Ascending aorta (tissue), 2 donors: ENCODE measurements around the gene ASRGL1. TPM values are rescaled to one million over a fixed set of nuclear protein-coding genes. Genes with fewer than 3 reads are reported as not detected.
A peak's percentile ranks its signal among the peaks of the same experiment; 100 is the strongest.

Experiments used
- DNase-seq, 2 donors: peaks; one replicate each; pipeline ENCODE4 v3.0.0-alpha.2; 2019; ENCODE audit warnings: low spot score in 2 of 2
- H3K27ac ChIP-seq, 2 donors: fragments of 200-600 bp; sonication (generic); one replicate each; pipeline ENCODE4 v1.5.1; 2016 to 2017; ENCODE audit warnings: mild to moderate bottlenecking in 1 of 2
- H3K27me3 ChIP-seq: fragments of 200-600 bp; sonication (generic); one replicate; pipeline ENCODE4 v1.5.1; 2017
- H3K36me3 ChIP-seq, 2 donors: fragments of 200-600 bp; sonication (generic); one replicate each; pipeline ENCODE4 v1.5.1; 2016
- H3K4me1 ChIP-seq, 2 donors: fragments of 200-600 bp; sonication (generic); one replicate each; pipeline ENCODE4 v1.5.1; 2016 to 2017; ENCODE audit warnings: mild to moderate bottlenecking in 1 of 2
- H3K4me3 ChIP-seq, 2 donors: fragments of 200-600 bp; sonication (generic); one replicate each; pipeline ENCODE4 v1.5.1; 2016 to 2017; ENCODE audit warnings: mild to moderate bottlenecking in 1 of 2
- H3K9me3 ChIP-seq, 2 donors: fragments of 200-600 bp; sonication (generic); one replicate each; pipeline ENCODE4 v1.5.1; 2016
- intact Hi-C: fragments of 100-400 bp; cut with DNase I; formaldehyde crosslinking; loops from one replicate; pipeline ENCODE4 v1.15.1; 2023
- total RNA-seq: library from RNA; depleted of rRNA; stranded (reverse); fragments of >200 nt; gene quantifications from one replicate; pipeline ENCODE4 v1.1.0, GENCODE V29; 2016
- TF ChIP-seq, protein P1 (sequence below), 3 experiments: fragments of 200-600 bp in 2 of 3; fragments of 450-650 bp in 1 of 3; sonication (generic) in 2 of 3; IDR thresholded peaks; one replicate each; pipeline ENCODE4 v1.5.1; 2016 to 2019; ENCODE audit warnings: antibody characterized with exemption in 3 of 3, mild to moderate bottlenecking in 1 of 3, moderate library complexity in 1 of 3

Gene ASRGL1
- total RNA-seq, 1 donor from 2014 or later: 69.8 TPM

- Histone ChIP-seq H3K4me1 (peaks cover 3 to 30% of the 10 kb centered on the region in 2 donors), H3K4me3 (no peak overlapping the region), H3K27ac (peak overlapping the region in 1 of 2 donors; percentile 18), H3K36me3 (no peaks in the 10 kb centered on the region), H3K27me3 (no peaks in the 10 kb centered on the region), H3K9me3 (no peaks in the 10 kb centered on the region)
- TF ChIP-seq, protein P1, sequence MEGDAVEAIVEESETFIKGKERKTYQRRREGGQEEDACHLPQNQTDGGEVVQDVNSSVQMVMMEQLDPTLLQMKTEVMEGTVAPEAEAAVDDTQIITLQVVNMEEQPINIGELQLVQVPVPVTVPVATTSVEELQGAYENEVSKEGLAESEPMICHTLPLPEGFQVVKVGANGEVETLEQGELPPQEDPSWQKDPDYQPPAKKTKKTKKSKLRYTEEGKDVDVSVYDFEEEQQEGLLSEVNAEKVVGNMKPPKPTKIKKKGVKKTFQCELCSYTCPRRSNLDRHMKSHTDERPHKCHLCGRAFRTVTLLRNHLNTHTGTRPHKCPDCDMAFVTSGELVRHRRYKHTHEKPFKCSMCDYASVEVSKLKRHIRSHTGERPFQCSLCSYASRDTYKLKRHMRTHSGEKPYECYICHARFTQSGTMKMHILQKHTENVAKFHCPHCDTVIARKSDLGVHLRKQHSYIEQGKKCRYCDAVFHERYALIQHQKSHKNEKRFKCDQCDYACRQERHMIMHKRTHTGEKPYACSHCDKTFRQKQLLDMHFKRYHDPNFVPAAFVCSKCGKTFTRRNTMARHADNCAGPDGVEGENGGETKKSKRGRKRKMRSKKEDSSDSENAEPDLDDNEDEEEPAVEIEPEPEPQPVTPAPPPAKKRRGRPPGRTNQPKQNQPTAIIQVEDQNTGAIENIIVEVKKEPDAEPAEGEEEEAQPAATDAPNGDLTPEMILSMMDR (IDR thresholded peaks at IDR 0.05): no peak
- DNase-seq: no peak
- intact Hi-C loops: no loop called here
These were observed 101.4 kb downstream of the ASRGL1 start for GRCh38 chr11:62438641-62439040.

DNA sequence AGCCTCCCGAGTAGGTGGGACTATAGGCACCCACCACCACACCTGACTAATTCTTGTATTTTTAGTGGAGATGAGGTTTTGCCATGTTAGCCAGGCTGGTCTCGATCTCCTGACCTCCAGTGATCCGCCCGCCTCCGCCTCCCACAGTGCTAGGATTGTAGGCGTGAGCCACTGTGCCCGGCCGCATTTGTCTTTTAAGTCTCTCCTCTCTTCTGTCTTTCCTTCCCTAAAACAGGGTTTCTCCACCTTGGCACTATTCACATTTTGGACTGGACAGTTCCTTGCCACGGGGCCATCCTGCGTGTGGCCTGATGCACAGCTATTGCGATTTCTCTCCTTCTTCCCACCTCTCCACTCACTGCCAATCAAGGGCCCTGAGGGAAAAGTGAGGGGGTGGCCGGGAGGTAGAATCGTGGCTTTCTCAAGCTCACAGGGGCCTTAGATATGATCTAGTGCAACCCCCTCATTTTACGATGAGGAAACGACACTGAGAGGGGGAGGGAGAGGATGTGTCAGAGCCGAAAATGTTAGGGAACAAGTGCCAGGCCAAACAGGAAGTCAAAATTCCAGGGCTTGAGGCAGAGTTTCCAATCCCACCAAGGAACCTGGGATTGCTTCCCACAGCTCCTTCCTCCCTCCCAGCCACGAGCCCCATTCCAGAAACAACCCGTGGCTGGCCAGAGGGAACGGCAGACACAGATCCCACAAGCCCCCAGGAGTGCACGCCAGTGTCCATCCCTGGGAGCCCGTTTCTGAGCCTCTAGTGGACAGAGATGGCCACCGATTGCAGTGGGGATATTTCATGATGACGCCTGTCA is 102.7 kb downstream of the ASRGL1 start:
- H3K9me3 ChIP-seq: no peaks in the 10 kb centered on the region
- peak in 1 of 2 donors; percentile 90 for DNase-seq
- no peaks in the 10 kb centered on the region for H3K27me3 ChIP-seq
- peak overlapping the region in 1 of 2 donors; percentile 26 for H3K4me3 ChIP-seq
- TF ChIP-seq, protein P1 (IDR thresholded peaks at IDR 0.05): peak in 1 of 3 experiments; percentile 11
- intact Hi-C loops: loop anchor here (5.0 kb wide), 1 partner anchor 67 kb away; no protein-coding TSS in a partner anchor
- H3K4me1 ChIP-seq: peaks cover 3 to 29% of the 10 kb centered on the region in 2 donors
- no peaks in the 10 kb centered on the region for H3K36me3 ChIP-seq
- H3K27ac ChIP-seq: peak overlapping the region; percentile 80 to 89

Other genes with a start within 250 kb of the ASRGL1 start
- 55.5 TPM for gene INCENP, start 213.4 kb upstream of the ASRGL1 start, total RNA-seq
- not detected for gene SCGB1D1, start 147.2 kb upstream of the ASRGL1 start, total RNA-seq
- not detected for gene SCGB2A1, start 128.8 kb upstream of the ASRGL1 start, total RNA-seq
- not detected for gene SCGB1D2, start 95.2 kb upstream of the ASRGL1 start, total RNA-seq
- gene SCGB2A2, start 67.3 kb upstream of the ASRGL1 start, total RNA-seq: not detected
- gene SCGB1D4, start 38.4 kb upstream of the ASRGL1 start, total RNA-seq: not detected
- gene SCGB1A1, start 81.6 kb downstream of the ASRGL1 start, total RNA-seq: not detected
- gene AHNAK, start 209.4 kb downstream of the ASRGL1 start, total RNA-seq: 718 TPM
- 1,083 TPM for gene EEF1G, start 236.4 kb downstream of the ASRGL1 start, total RNA-seq